Caco-2 (cell line): Measurements from ENCODE around the gene IQCN. TPM values are rescaled to one million over a fixed set of nuclear protein-coding genes. Genes with fewer than 3 reads are reported as not detected.

Source experiments
- BruUV-seq: library from RNA; stranded (reverse); fragments of 400-500 nt; replicated peaks from 2 replicates; lab custom pipeline; 2021; lab: Mats Ljungman, UMichigan
- CTCF ChIA-PET: fragments of 300-600 bp; sonication (Branson Sonifier 250); formaldehyde crosslinking; loops from one replicate; lab custom pipeline; 2022; ENCODE audit warnings: antibody characterized with exemption; lab: Charles Lee
- POLR2A ChIA-PET: fragments of 300-600 bp; sonication (Branson Sonifier 250); formaldehyde crosslinking; loops from one replicate; lab custom pipeline; 2022; ENCODE audit warnings: antibody characterized with exemption; lab: Charles Lee
- DNase-seq, 2 experiments: peaks; one replicate each; pipeline versions ENCODE4 v3.0.0 to v3.0.0-alpha.2; 2020 to 2022
- H3K27me3 ChIP-seq: replicated peaks from 2 replicates; pipeline ENCODE4 v1.6.0; 2011; ENCODE audit warnings: low read length; ENCODE audit not compliant: control insufficient read depth, insufficient read depth
- H3K36me3 ChIP-seq: 2 replicates; pipeline ENCODE4 v1.5.1; 2011; ENCODE audit warnings: low read length; ENCODE audit not compliant: control insufficient read depth, insufficient read depth
- H3K4me1 ChIP-seq: fragments of 250-450 bp; sonication (Bioruptor Pico); 2 replicates; pipeline ENCODE4 v1.5.1; 2020; ENCODE audit warnings: mild to moderate bottlenecking
- H3K4me3 ChIP-seq: 2 replicates; pipeline ENCODE4 v1.5.1; 2011; ENCODE audit warnings: low read depth, mild to moderate bottlenecking, control low read depth, low read length
- H3K9me3 ChIP-seq: fragments of 250-450 bp; sonication (Bioruptor Pico); 2 replicates; pipeline ENCODE4 v1.5.1; 2020; ENCODE audit warnings: mild to moderate bottlenecking, moderate library complexity
- H3K27ac Mint-ChIP-seq: one replicate; pipeline ENCODE4 v1.8.0; 2022; ENCODE audit warnings: mixed read lengths; ENCODE audit not compliant: unreplicated experiment
- H3K27me3 Mint-ChIP-seq: one replicate; pipeline ENCODE4 v1.8.0; 2022; ENCODE audit warnings: mixed read lengths; ENCODE audit not compliant: insufficient read depth, unreplicated experiment
- H3K36me3 Mint-ChIP-seq: one replicate; pipeline ENCODE4 v1.8.0; 2022; ENCODE audit warnings: mild to moderate bottlenecking, mixed read lengths; ENCODE audit not compliant: insufficient read depth, unreplicated experiment
- H3K4me1 Mint-ChIP-seq: one replicate; pipeline ENCODE4 v1.8.0; 2022; ENCODE audit warnings: low read depth, mixed read lengths; ENCODE audit not compliant: unreplicated experiment
- H3K4me3 Mint-ChIP-seq: one replicate; pipeline ENCODE4 v1.8.0; 2022; ENCODE audit warnings: mild to moderate bottlenecking, moderate library complexity, mixed read lengths; ENCODE audit not compliant: unreplicated experiment
- H3K9me3 Mint-ChIP-seq: one replicate; pipeline ENCODE4 v1.8.0; 2022; ENCODE audit warnings: mixed read lengths; ENCODE audit not compliant: unreplicated experiment
- CTCF ChIP-seq, 2 experiments: fragments of 200-600 bp in 1 of 2; IDR thresholded peaks; 1 replicate in 1 of 2; 2 replicates in 1 of 2; pipeline versions ENCODE4 v1.5.1 to v1.8.0; 2011 to 2022; ENCODE audit warnings: antibody characterized with exemption in 1 of 2, control low read depth in 1 of 2, inconsistent platforms in 1 of 2, low read depth in 1 of 2, low read length in 1 of 2, mild to moderate bottlenecking in 1 of 2, moderate library complexity in 1 of 2; ENCODE audit not compliant: insufficient read depth in 1 of 2, severe bottlenecking in 1 of 2, unreplicated experiment in 1 of 2
- intact Hi-C: fragments of 100-400 bp; cut with micrococcal nuclease; formaldehyde crosslinking; loops from one replicate; pipeline ENCODE4 v1.10.0; 2022; ENCODE audit not compliant: unreplicated experiment
- total RNA-seq: library from RNA; stranded (reverse); gene quantifications from 2 replicates; pipeline ENCODE4 v1.2.3, GENCODE V29; 2022

IQCN gene
- total RNA-seq, 1 experiment from 2014 or later, result 2.1 TPM

DNA sequence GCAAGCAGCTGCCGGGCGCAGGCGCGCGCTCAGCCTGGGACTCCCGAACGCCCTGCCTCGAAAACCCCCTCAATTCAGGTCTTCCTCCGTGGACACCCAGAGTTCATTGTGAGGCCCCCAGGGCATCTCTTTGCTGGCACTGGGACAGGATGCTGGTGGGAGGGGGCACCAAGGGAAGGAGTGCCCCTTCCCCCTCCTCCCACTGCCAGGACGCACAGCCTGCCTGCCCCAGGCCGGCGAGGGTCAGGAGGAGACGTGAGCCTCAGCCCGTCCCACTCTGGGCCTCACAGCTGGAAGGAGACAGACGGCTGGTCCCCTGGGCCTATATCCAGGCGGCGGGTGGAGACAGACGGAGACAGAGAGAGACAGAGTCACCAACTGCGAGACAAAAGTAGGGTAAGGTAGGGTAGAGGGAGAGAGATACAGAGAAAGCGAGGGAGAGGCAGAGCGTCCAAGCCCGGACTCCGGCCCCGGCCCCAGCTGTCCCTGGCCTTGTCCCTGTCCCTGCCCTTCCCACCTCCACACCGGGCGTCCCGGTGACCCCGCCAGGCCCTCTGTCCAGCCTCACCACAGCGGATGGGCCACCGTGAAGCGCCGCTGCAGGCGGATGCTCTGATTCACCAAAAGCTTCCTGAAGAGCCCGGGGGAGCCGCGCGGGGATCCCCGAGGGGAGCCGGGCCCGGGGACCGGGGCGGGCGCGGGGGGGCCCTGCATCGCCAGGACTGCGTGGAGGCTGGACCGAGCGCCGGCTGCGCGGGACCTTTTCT lies 48.4 kb downstream of the IQCN start, which contains the start of gene PDE4C:
Gene PDE4C (minus strand): TSS at position 737 of the 767 bp plus-strand sequence. CDS start 23 bp downstream, at position 714.
- Histone ChIP-seq H3K4me1 (0 out of 2 replicates have a peak, but pooled peaks cover 5% of the 10 kb centered on the region), H3K4me3 (no peak within 1 kb of the TSS; the same call in 1 of the 2 replicates), H3K36me3 (no peaks in the 10 kb centered on the region), H3K9me3 (no peaks in the 10 kb centered on the region), H3K27me3 (no peaks in the 10 kb centered on the region)
- BruUV-seq, result no TSS peak
- intact Hi-C loops, result loop anchor here (2.0 kb wide), 1 partner anchor 21 kb away; the partner anchor contains the start of gene RAB3A
- ChIA-PET CTCF (no interaction called here), POLR2A (no interaction called here)
- Mint-ChIP-seq H3K4me1 (peaks cover 6% of the 10 kb centered on the region), H3K36me3 (peaks cover 16% of the 10 kb centered on the region), H3K27me3 (no peaks in the 10 kb centered on the region), H3K27ac (no peak within 1 kb of the TSS), H3K4me3 (peak within 1 kb of the TSS; percentile 95), H3K9me3 (no peaks in the 10 kb centered on the region)
- DNase-seq, result no peak
- TF ChIP-seq CTCF (IDR thresholded peaks at IDR 0.05; ENCODE audit: insufficient read depth in 1 of 2, low read depth in 1 of 2, low read length in 1 of 2, severe bottlenecking in 1 of 2, unreplicated experiment in 1 of 2), result no peak

- TF ChIP-seq CTCF (IDR thresholded peaks at IDR 0.05; ENCODE audit: insufficient read depth in 1 of 2, low read depth in 1 of 2, low read length in 1 of 2, severe bottlenecking in 1 of 2, unreplicated experiment in 1 of 2), result no peak
- Histone ChIP-seq H3K4me1 (0 out of 2 replicates have a peak, but pooled peaks cover 5% of the 10 kb centered on the region), H3K27me3 (no peaks in the 10 kb centered on the region), H3K36me3 (no peaks in the 10 kb centered on the region), H3K4me3 (peak overlapping the region; percentile 43), H3K9me3 (no peaks in the 10 kb centered on the region)
- intact Hi-C loops, result loop anchor here (2.0 kb wide), 1 partner anchor 21 kb away; the partner anchor contains the start of gene RAB3A
- Mint-ChIP-seq H3K27ac (no peak overlapping the region), H3K36me3 (peaks cover 20% of the 10 kb centered on the region), H3K9me3 (no peaks in the 10 kb centered on the region), H3K4me3 (peak overlapping the region; percentile 95), H3K27me3 (no peaks in the 10 kb centered on the region), H3K4me1 (peaks cover 10% of the 10 kb centered on the region)
- DNase-seq, result no peak
- BruUV-seq, result no TSS peak
- POLR2A ChIA-PET, result no interaction called here
- CTCF ChIA-PET, result interaction anchor here (2.3 kb wide), 1 partner anchor 17 kb away, joined by 18 read pairs; no protein-coding TSS in a partner anchor
Observed at GRCh38 chr19:18225355-18225701, 48.9 kb downstream of the IQCN start.

DNA sequence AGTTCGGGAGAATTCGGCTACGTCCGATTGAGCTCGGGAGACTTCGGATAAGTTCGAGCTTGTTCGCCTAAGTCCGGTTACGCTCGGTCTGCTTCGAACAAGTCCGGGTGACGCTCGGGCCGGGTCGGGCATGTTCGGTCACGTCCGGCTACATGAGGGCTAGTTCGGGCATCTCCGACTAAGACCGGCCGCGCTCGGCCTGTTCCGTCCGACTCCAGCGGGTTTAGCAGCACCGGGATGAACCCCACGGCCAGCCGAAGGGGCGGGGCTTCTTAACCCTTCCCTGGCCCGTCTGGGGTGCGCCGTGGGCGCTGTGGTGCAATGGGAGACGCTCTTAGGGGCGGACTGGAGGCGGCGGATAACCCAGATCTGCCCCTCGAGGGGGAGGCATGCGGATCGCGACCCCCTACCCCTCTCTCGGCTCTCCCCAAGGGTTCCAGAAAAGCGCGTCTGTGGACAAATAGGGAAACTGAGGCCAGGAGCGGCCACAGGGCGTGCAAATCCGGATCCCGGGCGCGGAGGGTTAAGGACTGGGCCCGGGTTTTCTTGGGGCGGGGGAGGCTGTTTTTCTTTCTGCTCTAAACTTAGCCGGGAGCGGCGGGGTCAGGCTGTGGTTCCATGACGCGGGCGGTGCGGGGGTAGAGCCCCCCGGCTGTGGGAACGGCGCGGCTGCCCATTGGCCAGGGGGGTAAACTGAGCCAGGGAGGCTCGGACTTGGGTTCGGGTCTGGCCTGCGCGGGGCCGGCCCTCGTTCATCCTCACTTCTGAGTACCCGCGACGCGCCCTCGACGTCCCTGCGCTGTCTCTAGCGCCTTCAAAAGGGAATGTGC lies 49.5 kb downstream of the IQCN start:
- peaks cover 10% of the 10 kb centered on the region for H3K4me1 Mint-ChIP-seq
- ChIA-PET POLR2A (interaction anchor here (0.5 to 1.8 kb wide), 16 partner anchors 9 to 916 kb away, joined by 3 to 27 read pairs (median 4); partner anchors contain the start of genes DDA1, JUND, LSM4 and MPV17L2), CTCF (interaction anchor here (0.6 to 2.3 kb wide), 17 partner anchors 9 to 282 kb away, joined by 3 to 18 read pairs (median 5); partner anchors contain the start of genes GDF15, MPV17L2, PIK3R2 and RAB3A)
- 0 out of 2 replicates have a peak, but pooled peaks cover 5% of the 10 kb centered on the region for H3K4me1 ChIP-seq
- DNase-seq, result peak; percentile 97 to 98
- TSS peak; percentile 47 for BruUV-seq
- H3K27ac Mint-ChIP-seq, result peak overlapping the region; percentile 81
- H3K27me3 ChIP-seq, result no peaks in the 10 kb centered on the region
- H3K4me3 ChIP-seq, result peak overlapping the region; percentile 79
- intact Hi-C loops, result loop anchor here (1.0 to 2.0 kb wide), 2 partner anchors 20 to 31 kb away; partner anchors contain the start of genes MPV17L2 and RAB3A
- H3K27me3 Mint-ChIP-seq, result no peaks in the 10 kb centered on the region
- no peaks in the 10 kb centered on the region for H3K36me3 ChIP-seq
- H3K9me3 ChIP-seq, result no peaks in the 10 kb centered on the region
- H3K36me3 Mint-ChIP-seq, result peaks cover 26% of the 10 kb centered on the region
- peak overlapping the region; percentile 95 for H3K4me3 Mint-ChIP-seq
- H3K9me3 Mint-ChIP-seq, result no peaks in the 10 kb centered on the region
- no peak for TF ChIP-seq CTCF (IDR thresholded peaks at IDR 0.05; ENCODE audit: insufficient read depth in 1 of 2, low read depth in 1 of 2, low read length in 1 of 2, severe bottlenecking in 1 of 2, unreplicated experiment in 1 of 2)
